ENCODE data around the gene IGFN1.

The IGFN1 gene

GRCh38 chr1:201183753-201184152 is 6.9 kb upstream of the IGFN1 start:
- Histone ChIP-seq H3K27me3 (ENCODE audit: insufficient read depth, low read length) (peaks cover 45% of the 10 kb centered on the region), H3K36me3 (ENCODE audit: insufficient read depth, low read length) (no peaks in the 10 kb centered on the region), H3K9me3 (ENCODE audit: low read length) (peaks cover 3% of the 10 kb centered on the region), H3K4me1 (ENCODE audit: insufficient read depth, low read length) (no peaks in the 10 kb centered on the region), H3K4me3 (ENCODE audit: low read length) (no peak overlapping the region), H2AFZ (ENCODE audit: low read depth, low read length) (no peak overlapping the region)

GRCh38 chr1:201184307-201185122 is 6.1 kb upstream of the IGFN1 start:
- H3K9me3 ChIP-seq (ENCODE audit: low read length) = no peaks in the 10 kb centered on the region
- peaks cover 48% of the 10 kb centered on the region for H3K27me3 ChIP-seq (ENCODE audit: insufficient read depth, low read length)
- H2AFZ ChIP-seq (ENCODE audit: low read depth, low read length) = no peak overlapping the region
- no peaks in the 10 kb centered on the region for H3K36me3 ChIP-seq (ENCODE audit: insufficient read depth, low read length)
- no peaks in the 10 kb centered on the region for H3K4me1 ChIP-seq (ENCODE audit: insufficient read depth, low read length)
- H3K4me3 ChIP-seq (ENCODE audit: low read length) = no peak overlapping the region

- H3K4me3 ChIP-seq (ENCODE audit: low read length) = no peak overlapping the region
- H3K36me3 ChIP-seq (ENCODE audit: insufficient read depth, low read length) = no peaks in the 10 kb centered on the region
- no peaks in the 10 kb centered on the region for H3K4me1 ChIP-seq (ENCODE audit: insufficient read depth, low read length)
- H3K27me3 ChIP-seq (ENCODE audit: insufficient read depth, low read length) = peaks cover 51% of the 10 kb centered on the region
- no peak overlapping the region for H2AFZ ChIP-seq (ENCODE audit: low read depth, low read length)
- H3K9me3 ChIP-seq (ENCODE audit: low read length) = no peaks in the 10 kb centered on the region
Observed at GRCh38 chr1:201185123-201185453, 5.5 kb upstream of the IGFN1 start.

GRCh38 chr1:201185527-201186128 is 5.0 kb upstream of the IGFN1 start:
- Histone ChIP-seq H3K27me3 (ENCODE audit: insufficient read depth, low read length) (peaks cover 56% of the 10 kb centered on the region), H3K4me1 (ENCODE audit: insufficient read depth, low read length) (no peaks in the 10 kb centered on the region), H3K9me3 (ENCODE audit: low read length) (no peaks in the 10 kb centered on the region), H3K36me3 (ENCODE audit: insufficient read depth, low read length) (no peaks in the 10 kb centered on the region), H2AFZ (ENCODE audit: low read depth, low read length) (no peak overlapping the region), H3K4me3 (ENCODE audit: low read length) (no peak overlapping the region)

- H3K36me3 ChIP-seq (ENCODE audit: insufficient read depth, low read length) = no peaks in the 10 kb centered on the region
- no peaks in the 10 kb centered on the region for H3K9me3 ChIP-seq (ENCODE audit: low read length)
- no peaks in the 10 kb centered on the region for H3K4me1 ChIP-seq (ENCODE audit: insufficient read depth, low read length)
- no peak overlapping the region for H2AFZ ChIP-seq (ENCODE audit: low read depth, low read length)
- no peak overlapping the region for H3K4me3 ChIP-seq (ENCODE audit: low read length)
- peaks cover 56% of the 10 kb centered on the region for H3K27me3 ChIP-seq (ENCODE audit: insufficient read depth, low read length)
Observed at GRCh38 chr1:201186192-201186591, 4.4 kb upstream of the IGFN1 start.

GRCh38 chr1:201189085-201189484 is 1.5 kb upstream of the IGFN1 start:
- no peaks in the 10 kb centered on the region for H3K9me3 ChIP-seq (ENCODE audit: low read length)
- H3K4me1 ChIP-seq (ENCODE audit: insufficient read depth, low read length) = no peaks in the 10 kb centered on the region
- H3K36me3 ChIP-seq (ENCODE audit: insufficient read depth, low read length) = no peaks in the 10 kb centered on the region
- H2AFZ ChIP-seq (ENCODE audit: low read depth, low read length) = no peak overlapping the region
- H3K27me3 ChIP-seq (ENCODE audit: insufficient read depth, low read length) = peaks cover 41% of the 10 kb centered on the region
- H3K4me3 ChIP-seq (ENCODE audit: low read length) = no peak overlapping the region

GRCh38 chr1:201190005-201190404 is 619 bp upstream of the IGFN1 start:
- Histone ChIP-seq H3K9me3 (ENCODE audit: low read length) (no peaks in the 10 kb centered on the region), H3K4me1 (ENCODE audit: insufficient read depth, low read length) (no peaks in the 10 kb centered on the region), H3K36me3 (ENCODE audit: insufficient read depth, low read length) (no peaks in the 10 kb centered on the region), H2AFZ (ENCODE audit: low read depth, low read length) (no peak overlapping the region), H3K27me3 (ENCODE audit: insufficient read depth, low read length) (peaks cover 41% of the 10 kb centered on the region), H3K4me3 (ENCODE audit: low read length) (no peak overlapping the region)

- no peak overlapping the region for H3K4me3 ChIP-seq (ENCODE audit: low read length)
- no peaks in the 10 kb centered on the region for H3K36me3 ChIP-seq (ENCODE audit: insufficient read depth, low read length)
Observed at GRCh38 chr1:201191653-201192260, 1.1 kb downstream of the IGFN1 start.

GRCh38 chr1:201192261-201192788 is 1.7 kb downstream of the IGFN1 start:
- Histone ChIP-seq H3K27me3 (ENCODE audit: insufficient read depth, low read length) (peaks cover 32% of the 10 kb centered on the region), H2AFZ (ENCODE audit: low read depth, low read length) (no peak overlapping the region), H3K9me3 (ENCODE audit: low read length) (no peaks in the 10 kb centered on the region)

More at GRCh38 chr1:201191653-201192260, 1.1 kb downstream of the IGFN1 start:
- no peaks in the 10 kb centered on the region for H3K9me3 ChIP-seq (ENCODE audit: low read length)
- H3K27me3 ChIP-seq (ENCODE audit: insufficient read depth, low read length) = peaks cover 31% of the 10 kb centered on the region
- H2AFZ ChIP-seq (ENCODE audit: low read depth, low read length) = no peak overlapping the region
- no peaks in the 10 kb centered on the region for H3K4me1 ChIP-seq (ENCODE audit: insufficient read depth, low read length)

GRCh38 chr1:201194046-201194445 is 3.4 kb downstream of the IGFN1 start:
- H3K27me3 ChIP-seq (ENCODE audit: insufficient read depth, low read length) = peaks cover 30% of the 10 kb centered on the region
- H3K9me3 ChIP-seq (ENCODE audit: low read length) = no peaks in the 10 kb centered on the region
- no peaks in the 10 kb centered on the region for H3K4me1 ChIP-seq (ENCODE audit: insufficient read depth, low read length)
- H3K36me3 ChIP-seq (ENCODE audit: insufficient read depth, low read length) = no peaks in the 10 kb centered on the region
- no peak overlapping the region for H2AFZ ChIP-seq (ENCODE audit: low read depth, low read length)
- H3K4me3 ChIP-seq (ENCODE audit: low read length) = no peak overlapping the region

More at GRCh38 chr1:201192261-201192788, 1.7 kb downstream of the IGFN1 start:
- no peak overlapping the region for H3K4me3 ChIP-seq (ENCODE audit: low read length)
- H3K36me3 ChIP-seq (ENCODE audit: insufficient read depth, low read length) = no peaks in the 10 kb centered on the region
- no peaks in the 10 kb centered on the region for H3K4me1 ChIP-seq (ENCODE audit: insufficient read depth, low read length)

GRCh38 chr1:201198598-201198997 is 8.0 kb downstream of the IGFN1 start:
- Histone ChIP-seq H3K36me3 (ENCODE audit: insufficient read depth, low read length) (no peaks in the 10 kb centered on the region), H3K9me3 (ENCODE audit: low read length) (no peaks in the 10 kb centered on the region), H3K27me3 (ENCODE audit: insufficient read depth, low read length) (peaks cover 15% of the 10 kb centered on the region), H3K4me3 (ENCODE audit: low read length) (no peak overlapping the region), H3K4me1 (ENCODE audit: insufficient read depth, low read length) (no peaks in the 10 kb centered on the region), H2AFZ (ENCODE audit: low read depth, low read length) (no peak overlapping the region)

GRCh38 chr1:201205036-201205435 is 14.4 kb downstream of the IGFN1 start:
- no peaks in the 10 kb centered on the region for H3K36me3 ChIP-seq (ENCODE audit: insufficient read depth, low read length)
- no peak overlapping the region for H3K4me3 ChIP-seq (ENCODE audit: low read length)
- no peaks in the 10 kb centered on the region for H3K4me1 ChIP-seq (ENCODE audit: insufficient read depth, low read length)
- H2AFZ ChIP-seq (ENCODE audit: low read depth, low read length) = no peak overlapping the region
- H3K9me3 ChIP-seq (ENCODE audit: low read length) = no peaks in the 10 kb centered on the region
- peaks cover 20% of the 10 kb centered on the region for H3K27me3 ChIP-seq (ENCODE audit: insufficient read depth, low read length)

- H3K36me3 ChIP-seq (ENCODE audit: insufficient read depth, low read length) = no peaks in the 10 kb centered on the region
- no peak overlapping the region for H2AFZ ChIP-seq (ENCODE audit: low read depth, low read length)
- peaks cover 20% of the 10 kb centered on the region for H3K27me3 ChIP-seq (ENCODE audit: insufficient read depth, low read length)
- no peaks in the 10 kb centered on the region for H3K9me3 ChIP-seq (ENCODE audit: low read length)
- no peak overlapping the region for H3K4me3 ChIP-seq (ENCODE audit: low read length)
- H3K4me1 ChIP-seq (ENCODE audit: insufficient read depth, low read length) = no peaks in the 10 kb centered on the region
Observed at GRCh38 chr1:201206176-201206575, 15.6 kb downstream of the IGFN1 start.
